Astrocyte (in vitro differentiated cells and primary cell): ENCODE measurements around the gene TUNAR. TPM values are rescaled to one million over a fixed set of nuclear protein-coding genes. Genes with fewer than 3 reads are reported as not detected.

ENCODE experiments used
- DNase-seq: peaks from one replicate; pipeline ENCODE4 v3.0.0-alpha.2; 2010; ENCODE audit warnings: low read depth
- FAIRE-seq: peaks from 2 replicates; lab custom pipeline; 2011; peaks lifted over from hg19 to GRCh38; lab: Jason Lieb, UNC
- H2AFZ ChIP-seq: 2 replicates; pipeline ENCODE4 v1.6.0; 2012; ENCODE audit warnings: low read depth, low read length, inconsistent platforms
- H3K27ac ChIP-seq: 2 replicates; pipeline ENCODE4 v1.5.1; 2011; ENCODE audit warnings: low read depth, low read length, inconsistent platforms
- H3K27me3 ChIP-seq: 2 replicates; pipeline ENCODE4 v1.6.0; 2011; ENCODE audit warnings: low read length, inconsistent platforms; ENCODE audit not compliant: insufficient read depth
- H3K36me3 ChIP-seq: 2 replicates; pipeline ENCODE4 v1.5.1; 2011; ENCODE audit warnings: low read length, inconsistent platforms; ENCODE audit not compliant: insufficient read depth
- H3K4me1 ChIP-seq: 2 replicates; pipeline ENCODE4 v1.5.1; 2011; ENCODE audit warnings: low read length, inconsistent platforms; ENCODE audit not compliant: insufficient read depth
- H3K4me2 ChIP-seq: 2 replicates; pipeline ENCODE4 v1.6.0; 2012; ENCODE audit warnings: low read length, inconsistent platforms
- H3K4me3 ChIP-seq: 2 replicates; pipeline ENCODE4 v1.5.1; 2011; ENCODE audit warnings: low read depth, mild to moderate bottlenecking, low read length, inconsistent platforms; ENCODE audit not compliant: insufficient read depth
- H3K79me2 ChIP-seq: 2 replicates; pipeline ENCODE4 v1.6.0; 2012; ENCODE audit warnings: mild to moderate bottlenecking, low read length, inconsistent platforms; ENCODE audit not compliant: insufficient read depth
- H3K9ac ChIP-seq: 2 replicates; pipeline ENCODE4 v1.6.0; 2012; ENCODE audit warnings: mild to moderate bottlenecking, low read length, inconsistent platforms
- H3K9me3 ChIP-seq: 2 replicates; pipeline ENCODE4 v1.5.1; 2012; ENCODE audit warnings: low read depth, mild to moderate bottlenecking, low read length, inconsistent platforms; ENCODE audit not compliant: insufficient read depth
- H4K20me1 ChIP-seq: 2 replicates; pipeline ENCODE4 v1.6.0; 2012; ENCODE audit warnings: low read length, inconsistent platforms; ENCODE audit not compliant: insufficient read depth
- H3K27ac Mint-ChIP-seq: one replicate; pipeline ENCODE4 v1.8.0; 2021; ENCODE audit warnings: mild to moderate bottlenecking, mixed read lengths; ENCODE audit not compliant: unreplicated experiment
- H3K27me3 Mint-ChIP-seq: one replicate; pipeline ENCODE4 v1.8.0; 2021; ENCODE audit warnings: low read depth, mixed read lengths; ENCODE audit not compliant: unreplicated experiment
- H3K36me3 Mint-ChIP-seq: one replicate; pipeline ENCODE4 v1.8.0; 2021; ENCODE audit warnings: low read depth, mixed read lengths; ENCODE audit not compliant: unreplicated experiment
- H3K4me1 Mint-ChIP-seq: one replicate; pipeline ENCODE4 v1.8.0; 2021; ENCODE audit warnings: low read depth, mixed read lengths; ENCODE audit not compliant: unreplicated experiment
- H3K4me3 Mint-ChIP-seq: one replicate; pipeline ENCODE4 v1.8.0; 2021; ENCODE audit warnings: mild to moderate bottlenecking, moderate library complexity, mixed read lengths; ENCODE audit not compliant: unreplicated experiment
- H3K9me3 Mint-ChIP-seq: one replicate; pipeline ENCODE4 v1.8.0; 2021; ENCODE audit warnings: mild to moderate bottlenecking, mixed read lengths; ENCODE audit not compliant: unreplicated experiment
- CTCF ChIP-seq: IDR thresholded peaks from 2 replicates; pipeline ENCODE4 v1.5.1; 2011; ENCODE audit warnings: low read depth, mild to moderate bottlenecking, inconsistent platforms, low read length, moderate library complexity; ENCODE audit not compliant: insufficient read depth
- EZH2 ChIP-seq: IDR thresholded peaks from 2 replicates; pipeline ENCODE4 v1.6.1; 2012; ENCODE audit warnings: mild to moderate bottlenecking, low read length, inconsistent platforms; ENCODE audit not compliant: insufficient read depth
- total RNA-seq: library from RNA; stranded (reverse); gene quantifications from 2 replicates; pipeline ENCODE4 v1.2.1, GENCODE V29; 2021

Gene TUNAR
- total RNA-seq, 1 donor from 2014 or later = 1.0 TPM

GRCh38 chr14:95829321-95829720, 47.3 kb upstream of the TUNAR start:
- Mint-ChIP-seq H3K27ac (no peak overlapping the region), H3K4me1 (no peaks in the 10 kb centered on the region), H3K27me3 (peaks cover 24% of the 10 kb centered on the region), H3K9me3 (peaks cover 3% of the 10 kb centered on the region), H3K36me3 (no peaks in the 10 kb centered on the region), H3K4me3 (no peak overlapping the region)
- no peak for FAIRE-seq
- no peaks in the 10 kb centered on the region for H4K20me1 ChIP-seq
- H3K9me3 ChIP-seq = peaks cover 5% of the 10 kb centered on the region
- no peak overlapping the region for H3K27ac ChIP-seq
- no peaks in the 10 kb centered on the region for H3K4me1 ChIP-seq
- no peaks in the 10 kb centered on the region for H3K36me3 ChIP-seq
- no peak overlapping the region for H2AFZ ChIP-seq
- H3K9ac ChIP-seq = no peak overlapping the region
- no peaks in the 10 kb centered on the region for H3K27me3 ChIP-seq
- TF ChIP-seq EZH2 = no peak
- no peak for DNase-seq
- no peak overlapping the region for H3K4me3 ChIP-seq
- no peaks in the 10 kb centered on the region for H3K79me2 ChIP-seq
- no peak overlapping the region for H3K4me2 ChIP-seq

GRCh38 chr14:95830386-95830785, 46.2 kb upstream of the TUNAR start:
- FAIRE-seq = no peak
- H3K27me3 Mint-ChIP-seq = peaks cover 24% of the 10 kb centered on the region

GRCh38 chr14:95831041-95831440, 45.6 kb upstream of the TUNAR start:
- no peak for TF ChIP-seq EZH2
- TF ChIP-seq CTCF = no peak
- Histone ChIP-seq H2AFZ (no peak overlapping the region), H4K20me1 (no peaks in the 10 kb centered on the region), H3K27ac (no peak overlapping the region), H3K36me3 (no peaks in the 10 kb centered on the region), H3K79me2 (no peaks in the 10 kb centered on the region), H3K9me3 (peaks cover 5% of the 10 kb centered on the region), H3K4me1 (no peaks in the 10 kb centered on the region), H3K4me3 (no peak overlapping the region), H3K9ac (no peak overlapping the region), H3K4me2 (no peak overlapping the region), H3K27me3 (no peaks in the 10 kb centered on the region)
- Mint-ChIP-seq H3K9me3 (peaks cover 6% of the 10 kb centered on the region), H3K4me1 (peaks cover 11% of the 10 kb centered on the region), H3K27me3 (peaks cover 24% of the 10 kb centered on the region), H3K4me3 (no peak overlapping the region), H3K36me3 (no peaks in the 10 kb centered on the region), H3K27ac (no peak overlapping the region)
- FAIRE-seq (no peak), DNase-seq (no peak)

More at GRCh38 chr14:95830386-95830785, 46.2 kb upstream of the TUNAR start:
- peaks cover 3% of the 10 kb centered on the region for H3K9me3 Mint-ChIP-seq
- no peak overlapping the region for H3K4me3 Mint-ChIP-seq
- Histone ChIP-seq H3K27me3 (no peaks in the 10 kb centered on the region), H4K20me1 (no peaks in the 10 kb centered on the region), H2AFZ (no peak overlapping the region), H3K9ac (no peak overlapping the region), H3K4me1 (no peaks in the 10 kb centered on the region), H3K79me2 (no peaks in the 10 kb centered on the region), H3K4me2 (no peak overlapping the region), H3K36me3 (no peaks in the 10 kb centered on the region), H3K4me3 (no peak overlapping the region), H3K9me3 (peaks cover 5% of the 10 kb centered on the region), H3K27ac (no peak overlapping the region)
- peaks cover 9% of the 10 kb centered on the region for H3K4me1 Mint-ChIP-seq
- no peak overlapping the region for H3K27ac Mint-ChIP-seq
- TF ChIP-seq CTCF (no peak), EZH2 (no peak)
- DNase-seq = no peak
- H3K36me3 Mint-ChIP-seq = no peaks in the 10 kb centered on the region
